Measurements from ENCODE around the gene DCT. TPM values are rescaled to one million over a fixed set of nuclear protein-coding genes. Genes with fewer than 3 reads are reported as not detected.

The DCT gene
- total RNA-seq (ENCODE audit: low replicate concordance), result 0.12 TPM in 1 of 2 replicates, not detected in the other

GRCh38 chr13:94479616-94480015 is at the start of gene DCT:
TSS of gene DCT (minus strand) at chr13:94479682. CDS start at chr13:94479255, 427 bp downstream.

Other genes starting within 250 kb of the DCT start
- 7.3 and 13.4 TPM in 2 replicates for gene TGDS, start 116.5 kb upstream of the DCT start, total RNA-seq (ENCODE audit: low replicate concordance)
- gene GPR180, start 122.2 kb upstream of the DCT start, total RNA-seq (ENCODE audit: low replicate concordance), result 4.1 and 10.7 TPM in 2 replicates
- gene SOX21, start 232.9 kb upstream of the DCT start, total RNA-seq (ENCODE audit: low replicate concordance), result 0.08 TPM in 1 of 2 replicates, not detected in the other

Measured in smooth muscle cell of the coronary artery (primary cell).